SK-N-SH (cell line): ENCODE data around the gene MSH2. TPM values are rescaled to one million over a fixed set of nuclear protein-coding genes. Genes with fewer than 3 reads are reported as not detected.

Experiments
- CTCF ChIA-PET: fragments of 300-600, 350-600 bp; formaldehyde crosslinking; extraction: SDS; loops from one replicate; lab custom pipeline; 2021; lab: Yijun Ruan, JAX
- POLR2A ChIA-PET: fragments of 350-600 bp; sonication (Branson Sonifier 250); formaldehyde crosslinking; extraction: SDS; loops from one replicate; lab custom pipeline; 2020; ENCODE audit warnings: antibody characterized with exemption, inconsistent platforms; lab: Yijun Ruan, JAX
- DNase-seq: peaks from one replicate; pipeline ENCODE4 v3.0.0; 2012
- H2AFZ ChIP-seq: fragments of 200-600 bp; sonication (generic); 2 replicates; pipeline ENCODE4 v1.8.1; 2016; ENCODE audit warnings: antibody characterized with exemption, mild to moderate bottlenecking, low read depth
- H3F3A ChIP-seq: fragments of 200-600 bp; sonication (generic); replicated peaks from 2 replicates; pipeline ENCODE3; 2016; ENCODE audit warnings: antibody characterized with exemption, mild to moderate bottlenecking; ENCODE audit not compliant: insufficient read depth
- H3K27ac ChIP-seq, 2 experiments: fragments of 200-500 bp in 1 of 2; fragments of 200-600 bp in 1 of 2; sonication (Bioruptor generic) in 1 of 2; sonication (generic), shearing (Covaris generic) in 1 of 2; 2 replicates each; pipeline versions ENCODE4 v1.5.1 to v1.6.1; 2014 to 2016; ENCODE audit warnings: low read depth in 2 of 2, inconsistent platforms in 1 of 2, low read length in 1 of 2, mild to moderate bottlenecking in 1 of 2, mixed read lengths in 1 of 2
- H3K27me3 ChIP-seq: fragments of 200-600 bp; sonication (generic), shearing (Covaris generic); 2 replicates; pipeline ENCODE4 v1.6.1; 2016; ENCODE audit warnings: mixed run types; ENCODE audit not compliant: insufficient read depth
- H3K36me3 ChIP-seq, 2 experiments: fragments of 200-500 bp in 1 of 2; fragments of 200-600 bp in 1 of 2; sonication (Bioruptor generic) in 1 of 2; sonication (generic) in 1 of 2; replicated peaks in 1 of 2; 2 replicates each; pipeline versions ENCODE3 to v1.5.1; 2014 to 2016; ENCODE audit warnings: low read length in 1 of 2, mild to moderate bottlenecking in 1 of 2; ENCODE audit not compliant: insufficient read depth in 2 of 2, control insufficient read depth in 1 of 2
- H3K4me1 ChIP-seq, 2 experiments: fragments of 200-500 bp in 1 of 2; fragments of 200-600 bp in 1 of 2; sonication (Bioruptor generic) in 1 of 2; sonication (generic), shearing (Covaris generic) in 1 of 2; 2 replicates each; pipeline versions ENCODE4 v1.5.1 to v1.6.1; 2014 to 2016; ENCODE audit warnings: low read depth in 1 of 2, low read length in 1 of 2, mixed run types in 1 of 2; ENCODE audit not compliant: insufficient read depth in 2 of 2, control insufficient read depth in 1 of 2
- H3K4me2 ChIP-seq: fragments of 200-600 bp; sonication (generic), shearing (Covaris generic); 2 replicates; pipeline ENCODE4 v1.6.1; 2017; ENCODE audit warnings: mixed run types
- H3K4me3 ChIP-seq, 2 experiments: fragments of 200-500 bp in 1 of 2; fragments of 200-600 bp in 1 of 2; sonication (Bioruptor generic) in 1 of 2; sonication (generic), shearing (Covaris generic) in 1 of 2; 2 replicates each; pipeline versions ENCODE4 v1.5.1 to v1.8.1; 2014 to 2016; ENCODE audit warnings: low read depth in 2 of 2, inconsistent platforms in 1 of 2, low read length in 1 of 2, mild to moderate bottlenecking in 1 of 2, mixed read lengths in 1 of 2, moderate library complexity in 1 of 2
- H3K79me2 ChIP-seq: fragments of 200-600 bp; sonication (generic); 2 replicates; pipeline ENCODE4 v1.8.1; 2017; ENCODE audit warnings: mild to moderate bottlenecking; ENCODE audit not compliant: insufficient read depth
- H3K9ac ChIP-seq: fragments of 200-600 bp; sonication (generic); 2 replicates; pipeline ENCODE4 v1.6.1; 2017; ENCODE audit warnings: mixed run types
- H3K9me2 ChIP-seq: fragments of 200-600 bp; sonication (generic); 2 replicates; pipeline ENCODE4 v1.6.1; 2017; ENCODE audit warnings: mixed run types
- H3K9me3 ChIP-seq: fragments of 200-600 bp; sonication (generic); 2 replicates; pipeline ENCODE4 v1.6.1; 2017; ENCODE audit warnings: mixed run types, mild to moderate bottlenecking, moderate library complexity
- H4K20me1 ChIP-seq: fragments of 200-600 bp; sonication (generic); 2 replicates; pipeline ENCODE4 v1.6.1; 2017; ENCODE audit warnings: mild to moderate bottlenecking, mixed run types; ENCODE audit not compliant: insufficient read depth
- ELF1 ChIP-seq: IDR thresholded peaks from 2 replicates; pipeline ENCODE4 v1.4.0; 2012
- EZH2phosphoT487 ChIP-seq: fragments of 200-600 bp; sonication (generic); IDR thresholded peaks from 2 replicates; pipeline ENCODE4 v1.6.1; 2017; ENCODE audit warnings: low read depth, mixed run types, mild to moderate bottlenecking, antibody characterized with exemption, moderate library complexity, borderline replicate concordance
- FOXJ3 ChIP-seq: sonication (generic); formaldehyde crosslinking; IDR thresholded peaks from 2 replicates; pipeline ENCODE4 v1.5.1; 2020; ENCODE audit warnings: mild to moderate bottlenecking, missing genetic modification reagents
- JUND ChIP-seq: IDR thresholded peaks from 2 replicates; pipeline ENCODE4 v1.4.0; 2012
- MAX ChIP-seq: IDR thresholded peaks from 2 replicates; pipeline ENCODE4 v1.4.0; 2012; ENCODE audit warnings: low read depth
- MEF2A ChIP-seq: IDR thresholded peaks from 2 replicates; pipeline ENCODE4 v1.4.0; 2012; ENCODE audit warnings: low read depth, borderline replicate concordance
- MXI1 ChIP-seq: IDR thresholded peaks from 2 replicates; pipeline ENCODE4 v1.6.1; 2012; ENCODE audit warnings: mild to moderate bottlenecking, low read depth, low read length, improper control_type of control experiment
- NFIC ChIP-seq: IDR thresholded peaks from 2 replicates; pipeline ENCODE4 v1.4.0; 2012; ENCODE audit warnings: borderline replicate concordance
- NRF1 ChIP-seq: IDR thresholded peaks from 2 replicates; pipeline ENCODE4 v1.6.1; 2012; ENCODE audit warnings: low read depth, mild to moderate bottlenecking, low read length
- PBX3 ChIP-seq: IDR thresholded peaks from 2 replicates; pipeline ENCODE4; 2012
- POLR2AphosphoS5 ChIP-seq: IDR thresholded peaks from 2 replicates; pipeline ENCODE4 v1.6.1; 2012; ENCODE audit warnings: low read depth, low read length
- RCOR1 ChIP-seq: fragments of 150-350 bp; IDR thresholded peaks from 2 replicates; pipeline ENCODE4 v1.6.1; 2017; ENCODE audit warnings: antibody characterized with exemption, low read length
- RFX5 ChIP-seq: IDR thresholded peaks from 2 replicates; pipeline ENCODE4 v1.6.1; 2012; ENCODE audit warnings: mild to moderate bottlenecking, improper control_type of control experiment, low read length
- RXRA ChIP-seq: IDR thresholded peaks from 2 replicates; pipeline ENCODE4 v1.4.0; 2012; ENCODE audit warnings: low read depth, mild to moderate bottlenecking, borderline replicate concordance
- TCF12 ChIP-seq: IDR thresholded peaks from 2 replicates; pipeline ENCODE4 v1.4.0; 2012
- TEAD4 ChIP-seq: IDR thresholded peaks from 2 replicates; pipeline ENCODE4 v1.4.0; 2012; ENCODE audit warnings: mild to moderate bottlenecking, borderline replicate concordance; ENCODE audit not compliant: insufficient read depth
- YY1 ChIP-seq: IDR thresholded peaks from 2 replicates; pipeline ENCODE4 v1.4.0; 2012; ENCODE audit warnings: low read depth, mild to moderate bottlenecking
- ZBTB33 ChIP-seq: IDR thresholded peaks from 2 replicates; pipeline ENCODE4 v1.4.0; 2012; ENCODE audit warnings: low read depth, borderline replicate concordance
- WGBS: methylation state at CpG from one replicate; pipeline ENCODE4 v1.1.6; 2017; ENCODE audit warnings: low lambda C conversion rate; 5-methylcytosine and 5-hydroxymethylcytosine counted together
- polyA plus RNA-seq, 3 experiments: library from polyadenylated mRNA; depleted of rRNA; stranded (reverse); fragments of >200 nt; gene quantifications; 2 replicates each; pipeline ENCODE4 v1.2.3, GENCODE V29; 2012

The MSH2 gene
- polyA plus RNA-seq, 1 of the 3 experiments (the other 2 are of a cell fraction) = 13.7 TPM

- H3K36me3 ChIP-seq = peaks cover 8 to 12% of the 10 kb centered on the region in 2 experiments
- DNase-seq = no peak
- no peaks in the 10 kb centered on the region for H4K20me1 ChIP-seq
- no peaks in the 10 kb centered on the region for H3K79me2 ChIP-seq
- H2AFZ ChIP-seq = no peak overlapping the region
- H3K9ac ChIP-seq = no peak overlapping the region
- no peak overlapping the region for H3K4me3 ChIP-seq
- peaks cover 14% of the 10 kb centered on the region for H3F3A ChIP-seq
- no peaks in the 10 kb centered on the region for H3K9me3 ChIP-seq
- ChIA-PET CTCF (interaction anchor here (1.8 to 2.3 kb wide), 2 partner anchors 52 to 279 kb away, joined by 6 to 8 read pairs; no protein-coding TSS in a partner anchor), POLR2A (no interaction called here)
- 69% methylated on average over 9 of the region's 9 CpGs for WGBS
- no peaks in the 10 kb centered on the region for H3K27me3 ChIP-seq
- TF ChIP-seq PBX3 (0 out of 2 replicates have a peak, but pooled peaks have one; percentile 11), TCF12 (peak; percentile 54), RXRA (no peak), POLR2AphosphoS5 (0 out of 2 replicates have a peak, but pooled peaks have one; percentile 18), NFIC (peak; percentile 87), FOXJ3 (no peak), MAX (peak; percentile 40; the same call in 1 of the 2 replicates), RCOR1 (no peak), JUND (peak; percentile 55)
- no peak overlapping the region for H3K27ac ChIP-seq
- no peaks in the 10 kb centered on the region for H3K9me2 ChIP-seq
- H3K4me2 ChIP-seq = no peak overlapping the region
- H3K4me1 ChIP-seq = no peaks in the 10 kb centered on the region
These were observed 86.1 kb downstream of the MSH2 start for GRCh38 chr2:47488870-47489584.

GRCh38 chr2:47490406-47490805 is 87.5 kb downstream of the MSH2 start:
- H3K79me2 ChIP-seq = no peaks in the 10 kb centered on the region
- H3K36me3 ChIP-seq = peaks cover 0 to under 1% of the 10 kb centered on the region in 2 experiments
- no peaks in the 10 kb centered on the region for H4K20me1 ChIP-seq
- no peak overlapping the region for H3K27ac ChIP-seq
- no peak for DNase-seq
- ChIA-PET POLR2A (interaction anchor here (0.5 kb wide), 1 partner anchor 253 kb away, joined by 3 read pairs; no protein-coding TSS in a partner anchor), CTCF (interaction anchor here (1.8 to 2.3 kb wide), 2 partner anchors 53 to 277 kb away, joined by 6 to 8 read pairs; no protein-coding TSS in a partner anchor)
- WGBS = 93% methylated on average over 6 of the region's 6 CpGs
- H3K4me3 ChIP-seq = no peak overlapping the region
- H2AFZ ChIP-seq = no peak overlapping the region
- H3K9me2 ChIP-seq = no peaks in the 10 kb centered on the region
- H3K9ac ChIP-seq = no peak overlapping the region
- H3K4me2 ChIP-seq = no peak overlapping the region
- no peaks in the 10 kb centered on the region for H3K9me3 ChIP-seq
- no peaks in the 10 kb centered on the region for H3K27me3 ChIP-seq
- H3F3A ChIP-seq = peaks cover 14% of the 10 kb centered on the region
- no peaks in the 10 kb centered on the region for H3K4me1 ChIP-seq
- TF ChIP-seq MAX (no peak), MEF2A (no peak), RFX5 (no peak), TEAD4 (no peak), POLR2AphosphoS5 (no peak), ZBTB33 (no peak), NRF1 (no peak), ELF1 (no peak), TCF12 (no peak), EZH2phosphoT487 (no peak), YY1 (no peak), RXRA (no peak), MXI1 (no peak)
